Measurements from ENCODE around the gene RASSF1. TPM values are rescaled to one million over a fixed set of nuclear protein-coding genes. Genes with fewer than 3 reads are reported as not detected.

Gene RASSF1
- total RNA-seq, 1 experiment from 2014 or later: 28.1 TPM

GRCh38 chr3:50358355-50358910, 17.8 kb upstream of the RASSF1 start:
- Histone ChIP-seq H3K9me3 (no peaks in the 10 kb centered on the region), H3K27me3 (replicated peaks; ENCODE audit: control insufficient read depth, insufficient read depth, low read length) (no peaks in the 10 kb centered on the region), H3K36me3 (ENCODE audit: control insufficient read depth, insufficient read depth, low read length) (peaks cover 1% of the 10 kb centered on the region; the same call in 1 of the 2 replicates), H3K4me3 (ENCODE audit: low read depth, low read length) (peak overlapping the region; percentile 61), H3K4me1 (peaks cover 25% of the 10 kb centered on the region)
- CTCF ChIA-PET: no interaction called here
- TF ChIP-seq CTCF (IDR thresholded peaks at IDR 0.05; ENCODE audit: insufficient read depth in 1 of 2, low read depth in 1 of 2, low read length in 1 of 2, severe bottlenecking in 1 of 2, unreplicated experiment in 1 of 2): no peak
- Mint-ChIP-seq H3K4me1 (ENCODE audit: low read depth, unreplicated experiment) (peaks cover 4% of the 10 kb centered on the region), H3K9me3 (ENCODE audit: unreplicated experiment) (no peaks in the 10 kb centered on the region), H3K27ac (ENCODE audit: unreplicated experiment) (peak overlapping the region; percentile 86), H3K36me3 (ENCODE audit: insufficient read depth, unreplicated experiment) (peaks cover 31% of the 10 kb centered on the region), H3K4me3 (ENCODE audit: unreplicated experiment) (peak overlapping the region; percentile 92), H3K27me3 (ENCODE audit: insufficient read depth, unreplicated experiment) (no peaks in the 10 kb centered on the region)
- BruUV-seq (replicated peaks): no TSS peak
- DNase-seq: no peak
- POLR2A ChIA-PET: no interaction called here
- intact Hi-C loops (cut with micrococcal nuclease; ENCODE audit: unreplicated experiment): no loop called here

- CTCF ChIA-PET: interaction anchor here (0.8 kb wide), 1 partner anchor 20 kb away, joined by 3 read pairs; no protein-coding TSS in a partner anchor
- no peaks in the 10 kb centered on the region for H3K9me3 ChIP-seq
- H3K9me3 Mint-ChIP-seq (ENCODE audit: unreplicated experiment): no peaks in the 10 kb centered on the region
- H3K4me3 Mint-ChIP-seq (ENCODE audit: unreplicated experiment): peak overlapping the region; percentile 92
- no peaks in the 10 kb centered on the region for H3K27me3 Mint-ChIP-seq (ENCODE audit: insufficient read depth, unreplicated experiment)
- BruUV-seq (replicated peaks): no TSS peak
- no peak for TF ChIP-seq CTCF (IDR thresholded peaks at IDR 0.05; ENCODE audit: insufficient read depth in 1 of 2, low read depth in 1 of 2, low read length in 1 of 2, severe bottlenecking in 1 of 2, unreplicated experiment in 1 of 2)
- no peaks in the 10 kb centered on the region for H3K27me3 ChIP-seq (replicated peaks; ENCODE audit: control insufficient read depth, insufficient read depth, low read length)
- peaks cover 25% of the 10 kb centered on the region for H3K4me1 ChIP-seq
- peaks cover 4% of the 10 kb centered on the region for H3K4me1 Mint-ChIP-seq (ENCODE audit: low read depth, unreplicated experiment)
- H3K36me3 Mint-ChIP-seq (ENCODE audit: insufficient read depth, unreplicated experiment): peaks cover 31% of the 10 kb centered on the region
- peaks cover 1% of the 10 kb centered on the region; the same call in 1 of the 2 replicates for H3K36me3 ChIP-seq (ENCODE audit: control insufficient read depth, insufficient read depth, low read length)
- H3K4me3 ChIP-seq (ENCODE audit: low read depth, low read length): no peak overlapping the region
- no peak for DNase-seq
- intact Hi-C loops (cut with micrococcal nuclease; ENCODE audit: unreplicated experiment): no loop called here
- POLR2A ChIA-PET: interaction anchor here (1.0 kb wide), 1 partner anchor 20 kb away, joined by 3 read pairs; no protein-coding TSS in a partner anchor
- H3K27ac Mint-ChIP-seq (ENCODE audit: unreplicated experiment): no peak overlapping the region
Measured at GRCh38 chr3:50357481-50357880, 16.8 kb upstream of the RASSF1 start.

GRCh38 chr3:50356553-50356952, 15.9 kb upstream of the RASSF1 start:
- Mint-ChIP-seq H3K9me3 (ENCODE audit: unreplicated experiment) (no peaks in the 10 kb centered on the region), H3K4me3 (ENCODE audit: unreplicated experiment) (no peak overlapping the region), H3K36me3 (ENCODE audit: insufficient read depth, unreplicated experiment) (peaks cover 31% of the 10 kb centered on the region), H3K27ac (ENCODE audit: unreplicated experiment) (no peak overlapping the region), H3K27me3 (ENCODE audit: insufficient read depth, unreplicated experiment) (no peaks in the 10 kb centered on the region), H3K4me1 (ENCODE audit: low read depth, unreplicated experiment) (peaks cover 6% of the 10 kb centered on the region)
- no peak overlapping the region for H3K4me3 ChIP-seq (ENCODE audit: low read depth, low read length)
- H3K27me3 ChIP-seq (replicated peaks; ENCODE audit: control insufficient read depth, insufficient read depth, low read length): no peaks in the 10 kb centered on the region
- intact Hi-C loops (cut with micrococcal nuclease; ENCODE audit: unreplicated experiment): no loop called here
- no peak for TF ChIP-seq CTCF (IDR thresholded peaks at IDR 0.05; ENCODE audit: insufficient read depth in 1 of 2, low read depth in 1 of 2, low read length in 1 of 2, severe bottlenecking in 1 of 2, unreplicated experiment in 1 of 2)
- BruUV-seq (replicated peaks): no TSS peak
- ChIA-PET POLR2A (interaction anchor here (1.2 kb wide), 1 partner anchor 20 kb away, joined by 3 read pairs; no protein-coding TSS in a partner anchor), CTCF (interaction anchor here (0.8 kb wide), 1 partner anchor 19 kb away, joined by 3 read pairs; no protein-coding TSS in a partner anchor)
- H3K4me1 ChIP-seq: peaks cover 25% of the 10 kb centered on the region
- H3K9me3 ChIP-seq: no peaks in the 10 kb centered on the region
- peaks cover 1% of the 10 kb centered on the region; the same call in 1 of the 2 replicates for H3K36me3 ChIP-seq (ENCODE audit: control insufficient read depth, insufficient read depth, low read length)
- no peak for DNase-seq

All from Caco-2 (cell line).